Mesenchymal stem cell (in vitro differentiated cells and primary cell): ENCODE measurements around the gene UGT1A3.

Experiments used
- DNase-seq: peaks from one replicate; pipeline ENCODE4 v3.0.0-alpha.2; 2013
- H2AFZ ChIP-seq: one replicate; pipeline ENCODE4 v1.6.1; 2013; ENCODE audit warnings: low read depth, mild to moderate bottlenecking, control low read depth, inconsistent platforms, low read length, moderate library complexity
- H2AK5ac ChIP-seq: 2 replicates; pipeline ENCODE4 v1.6.1; 2013; ENCODE audit warnings: low read length, moderate library complexity, mild to moderate bottlenecking, inconsistent platforms; ENCODE audit not compliant: severe bottlenecking
- H2BK120ac ChIP-seq: one replicate; pipeline ENCODE4 v1.6.1; 2013; ENCODE audit warnings: low read depth, mild to moderate bottlenecking, inconsistent platforms, low read length, moderate library complexity
- H2BK12ac ChIP-seq, 2 experiments: one replicate each; pipeline ENCODE4 v1.6.1; 2013; ENCODE audit warnings: inconsistent platforms in 2 of 2, low read length in 2 of 2, mild to moderate bottlenecking in 2 of 2, moderate library complexity in 2 of 2, control low read depth in 1 of 2
- H2BK15ac ChIP-seq: one replicate; pipeline ENCODE4 v1.6.1; 2013; ENCODE audit warnings: mild to moderate bottlenecking, low read depth, inconsistent platforms; ENCODE audit not compliant: poor library complexity, severe bottlenecking
- H2BK5ac ChIP-seq: 2 replicates; pipeline ENCODE4 v1.6.1; 2013; ENCODE audit warnings: low read depth, mild to moderate bottlenecking, low read length, control low read depth, inconsistent platforms; ENCODE audit not compliant: poor library complexity, severe bottlenecking
- H3K14ac ChIP-seq, 2 experiments: one replicate each; pipeline ENCODE4 v1.6.1; 2013; ENCODE audit warnings: inconsistent platforms in 2 of 2, low read length in 2 of 2, control low read depth in 1 of 2, mild to moderate bottlenecking in 1 of 2, moderate library complexity in 1 of 2
- H3K18ac ChIP-seq, 2 experiments: one replicate each; pipeline ENCODE4 v1.6.1; 2013; ENCODE audit warnings: inconsistent platforms in 2 of 2, low read length in 2 of 2, control low read depth in 1 of 2, low read depth in 1 of 2, mild to moderate bottlenecking in 1 of 2
- H3K23ac ChIP-seq, 2 experiments: one replicate each; pipeline ENCODE4 v1.6.1; 2013; ENCODE audit warnings: inconsistent platforms in 2 of 2, low read length in 2 of 2, mild to moderate bottlenecking in 2 of 2, moderate library complexity in 2 of 2, control low read depth in 1 of 2
- H3K27ac ChIP-seq: 2 replicates; pipeline ENCODE4 v1.5.1; 2013; ENCODE audit warnings: mild to moderate bottlenecking, moderate library complexity, low read length, control low read depth, inconsistent platforms; ENCODE audit not compliant: poor library complexity, severe bottlenecking
- H3K27me3 ChIP-seq, 2 experiments: 2 replicates each; pipeline versions ENCODE4 v1.6.1 to v1.7.0; 2013; ENCODE audit warnings: low read length in 2 of 2, mild to moderate bottlenecking in 2 of 2, moderate library complexity in 2 of 2, control low read depth in 1 of 2, inconsistent platforms in 1 of 2; ENCODE audit not compliant: control insufficient read depth in 1 of 2, insufficient read depth in 1 of 2
- H3K36me3 ChIP-seq, 2 experiments: 2 replicates each; pipeline versions ENCODE4 v1.6.1 to v1.7.0; 2013; ENCODE audit warnings: low read length in 2 of 2, control low read depth in 1 of 2, inconsistent platforms in 1 of 2, low read depth in 1 of 2, mild to moderate bottlenecking in 1 of 2; ENCODE audit not compliant: insufficient read depth in 2 of 2, control insufficient read depth in 1 of 2
- H3K4ac ChIP-seq, 2 experiments: one replicate each; pipeline ENCODE4 v1.6.1; 2013; ENCODE audit warnings: inconsistent platforms in 2 of 2, low read length in 2 of 2, mild to moderate bottlenecking in 2 of 2, moderate library complexity in 2 of 2, control low read depth in 1 of 2, low read depth in 1 of 2
- H3K4me1 ChIP-seq: 2 replicates; pipeline ENCODE4 v1.6.1; 2013; ENCODE audit warnings: low read depth, low read length, control low read depth; ENCODE audit not compliant: control insufficient read depth, insufficient read depth
- H3K4me2 ChIP-seq: 2 replicates; pipeline ENCODE4 v1.6.1; 2013; ENCODE audit warnings: low read length, mild to moderate bottlenecking, inconsistent platforms; ENCODE audit not compliant: poor library complexity, severe bottlenecking
- H3K4me3 ChIP-seq, 2 experiments: 2 replicates each; pipeline versions ENCODE4 v1.5.1 to v1.7.0; 2013; ENCODE audit warnings: low read length in 2 of 2, mild to moderate bottlenecking in 2 of 2, control low read depth in 1 of 2, low read depth in 1 of 2; ENCODE audit not compliant: insufficient read depth in 1 of 2
- H3K79me1 ChIP-seq: replicated peaks from 2 replicates; pipeline ENCODE4 v1.6.1; 2013; ENCODE audit warnings: mild to moderate bottlenecking, control low read depth, low read length, inconsistent platforms; ENCODE audit not compliant: poor library complexity, severe bottlenecking
- H3K9ac ChIP-seq: 2 replicates; pipeline ENCODE4 v1.7.0; 2013; ENCODE audit warnings: mild to moderate bottlenecking, low read length, moderate library complexity
- H3K9me3 ChIP-seq: 2 replicates; pipeline ENCODE4 v1.7.0; 2013; ENCODE audit warnings: mild to moderate bottlenecking, low read length; ENCODE audit not compliant: control insufficient read depth
- H4K8ac ChIP-seq: one replicate; pipeline ENCODE4 v1.6.1; 2013; ENCODE audit warnings: inconsistent platforms, mild to moderate bottlenecking, low read length, moderate library complexity
- H4K91ac ChIP-seq: one replicate; pipeline ENCODE4 v1.6.1; 2013; ENCODE audit warnings: mild to moderate bottlenecking, low read length, inconsistent platforms
- WGBS: methylation state at CpG from one replicate; pipeline ENCODE4 v1.1.7; 2013; ENCODE audit warnings: mixed read lengths; 5-methylcytosine and 5-hydroxymethylcytosine counted together

Gene UGT1A3

DNA sequence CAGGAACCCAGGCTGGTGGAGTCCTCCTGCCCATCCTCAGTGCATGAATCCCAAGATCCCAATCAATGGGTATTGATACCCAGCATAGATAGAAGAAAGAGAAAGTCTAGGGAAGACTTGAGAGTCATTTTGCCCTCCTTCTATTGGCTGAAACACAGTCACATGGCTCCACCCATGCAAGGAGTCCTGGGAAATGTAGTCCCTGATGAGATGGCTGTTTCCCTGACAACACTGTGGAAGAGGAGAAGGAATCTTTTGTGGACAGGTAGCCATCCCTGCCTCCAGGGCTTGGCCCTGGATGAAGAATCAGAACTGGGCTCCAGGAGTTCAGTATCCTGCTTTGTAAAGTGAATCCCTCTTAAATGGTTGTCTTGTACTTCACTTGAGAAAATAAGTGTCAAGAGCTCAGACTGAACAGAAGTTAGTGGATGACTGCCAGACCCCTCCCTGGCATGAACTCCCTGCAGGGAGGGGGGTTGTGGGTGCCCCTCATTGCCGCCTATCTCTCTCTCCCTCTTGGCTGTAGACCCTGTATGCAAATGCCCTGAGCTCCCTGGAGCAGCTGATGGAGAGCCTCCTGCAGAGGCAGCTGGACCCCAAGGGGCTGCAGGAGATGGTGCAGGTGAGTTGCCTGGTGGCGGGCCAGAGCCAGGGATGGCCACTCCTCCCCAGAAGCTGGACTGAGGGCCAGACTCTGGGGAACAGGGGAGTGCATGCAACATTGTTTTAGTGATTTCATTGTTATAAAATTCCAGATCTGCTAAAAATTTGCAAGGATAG is 85.4 kb downstream of the UGT1A3 start:
- no peak overlapping the region for H3K23ac ChIP-seq
- peaks cover 12 to 42% of the 10 kb centered on the region in 2 experiments for H3K27me3 ChIP-seq
- H3K9me3 ChIP-seq: no peaks in the 10 kb centered on the region
- H3K14ac ChIP-seq: no peak overlapping the region
- H3K4me3 ChIP-seq: no peak overlapping the region
- peaks cover 0 to 3% of the 10 kb centered on the region in 2 experiments for H3K36me3 ChIP-seq
- H4K91ac ChIP-seq: no peak overlapping the region
- H3K4me2 ChIP-seq: no peak overlapping the region
- H3K4ac ChIP-seq: no peak overlapping the region
- H2BK15ac ChIP-seq: no peak overlapping the region
- H3K79me1 ChIP-seq: no peaks in the 10 kb centered on the region
- no peak for DNase-seq
- no peak overlapping the region for H2BK5ac ChIP-seq
- H2BK12ac ChIP-seq: no peak overlapping the region
- H3K18ac ChIP-seq: no peak overlapping the region
- H2AFZ ChIP-seq: no peak overlapping the region
- no peak overlapping the region for H4K8ac ChIP-seq
- H3K4me1 ChIP-seq: peaks cover 4% of the 10 kb centered on the region
- H2BK120ac ChIP-seq: no peak overlapping the region
- 100% methylated on average over 2 of the region's 2 CpGs for WGBS
- no peak overlapping the region for H3K27ac ChIP-seq
- H3K9ac ChIP-seq: no peak overlapping the region
- no peak overlapping the region for H2AK5ac ChIP-seq

DNA sequence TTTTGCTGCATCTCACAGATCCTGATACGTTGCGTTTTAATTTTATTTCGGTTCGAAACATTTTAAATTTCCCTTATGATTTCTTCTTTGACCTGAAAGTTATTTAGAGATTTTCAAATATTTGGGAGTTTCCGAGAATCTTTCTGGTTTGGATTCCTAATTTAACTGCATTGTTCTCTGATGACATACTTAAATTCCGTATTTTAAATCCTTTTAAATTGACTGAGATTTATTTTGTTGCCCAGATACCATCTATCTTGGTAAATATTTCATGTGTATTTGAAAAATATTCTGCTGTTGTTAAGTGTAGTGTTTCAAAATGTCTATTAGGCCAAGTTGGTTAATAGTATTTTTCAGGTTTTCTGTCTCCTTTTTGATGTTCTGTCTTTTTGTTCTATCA is 87.0 kb downstream of the UGT1A3 start:
- H3K4me3 ChIP-seq: no peak overlapping the region
- no peak overlapping the region for H3K9ac ChIP-seq
- H3K36me3 ChIP-seq: peaks cover 0 to 3% of the 10 kb centered on the region in 2 experiments
- H3K27me3 ChIP-seq: peaks cover 6 to 39% of the 10 kb centered on the region in 2 experiments
- H2BK12ac ChIP-seq: no peak overlapping the region
- WGBS: no CpG with 5 or more reads among the region's 6 CpGs
- H4K8ac ChIP-seq: no peak overlapping the region
- peaks cover 4% of the 10 kb centered on the region for H3K4me1 ChIP-seq
- no peak overlapping the region for H2BK15ac ChIP-seq
- H3K79me1 ChIP-seq: no peaks in the 10 kb centered on the region
- no peak overlapping the region for H2BK5ac ChIP-seq
- no peak for DNase-seq
- no peak overlapping the region for H3K4ac ChIP-seq
- no peak overlapping the region for H3K14ac ChIP-seq
- H3K18ac ChIP-seq: no peak overlapping the region
- H3K9me3 ChIP-seq: no peaks in the 10 kb centered on the region
- no peak overlapping the region for H3K23ac ChIP-seq
- H3K4me2 ChIP-seq: no peak overlapping the region
- no peak overlapping the region for H2BK120ac ChIP-seq
- H3K27ac ChIP-seq: no peak overlapping the region
- H2AK5ac ChIP-seq: no peak overlapping the region
- H4K91ac ChIP-seq: no peak overlapping the region
- no peak overlapping the region for H2AFZ ChIP-seq

DNA sequence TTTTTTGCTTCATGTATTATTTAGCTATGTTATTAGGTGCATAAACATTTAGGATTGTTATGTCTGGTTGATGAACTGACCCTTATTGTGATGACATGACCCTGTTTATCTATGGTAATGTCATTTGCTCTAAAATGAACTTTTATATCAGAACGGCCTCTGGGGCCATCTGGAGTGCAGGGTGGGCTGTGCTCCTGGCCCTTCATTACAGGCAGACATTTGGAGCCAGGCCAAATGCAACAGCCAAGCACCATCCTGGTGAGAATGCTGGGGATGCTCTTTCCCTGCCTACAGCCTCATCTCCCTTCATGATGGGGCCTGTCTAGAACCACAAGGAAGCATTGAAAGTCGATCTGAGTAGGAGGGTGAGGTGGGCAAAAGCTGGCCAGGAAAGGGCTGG is 87.5 kb downstream of the UGT1A3 start:
- H2BK120ac ChIP-seq: no peak overlapping the region
- WGBS: 60% methylated on average over 2 of the region's 2 CpGs
- peaks cover 4% of the 10 kb centered on the region for H3K4me1 ChIP-seq
- peaks cover 0 to 3% of the 10 kb centered on the region in 2 experiments for H3K36me3 ChIP-seq
- H2BK5ac ChIP-seq: no peak overlapping the region
- no peaks in the 10 kb centered on the region for H3K79me1 ChIP-seq
- no peak overlapping the region for H2AFZ ChIP-seq
- no peak overlapping the region for H2BK12ac ChIP-seq
- H3K23ac ChIP-seq: no peak overlapping the region
- H2BK15ac ChIP-seq: no peak overlapping the region
- no peak overlapping the region for H3K4me3 ChIP-seq
- H3K14ac ChIP-seq: no peak overlapping the region
- no peak overlapping the region for H3K18ac ChIP-seq
- H3K4ac ChIP-seq: no peak overlapping the region
- no peak overlapping the region for H3K9ac ChIP-seq
- H3K9me3 ChIP-seq: no peaks in the 10 kb centered on the region
- DNase-seq: no peak
- H2AK5ac ChIP-seq: no peak overlapping the region
- no peak overlapping the region for H3K4me2 ChIP-seq
- H4K91ac ChIP-seq: no peak overlapping the region
- H3K27me3 ChIP-seq: peaks cover 9 to 39% of the 10 kb centered on the region in 2 experiments
- no peak overlapping the region for H3K27ac ChIP-seq
- H4K8ac ChIP-seq: no peak overlapping the region

DNA sequence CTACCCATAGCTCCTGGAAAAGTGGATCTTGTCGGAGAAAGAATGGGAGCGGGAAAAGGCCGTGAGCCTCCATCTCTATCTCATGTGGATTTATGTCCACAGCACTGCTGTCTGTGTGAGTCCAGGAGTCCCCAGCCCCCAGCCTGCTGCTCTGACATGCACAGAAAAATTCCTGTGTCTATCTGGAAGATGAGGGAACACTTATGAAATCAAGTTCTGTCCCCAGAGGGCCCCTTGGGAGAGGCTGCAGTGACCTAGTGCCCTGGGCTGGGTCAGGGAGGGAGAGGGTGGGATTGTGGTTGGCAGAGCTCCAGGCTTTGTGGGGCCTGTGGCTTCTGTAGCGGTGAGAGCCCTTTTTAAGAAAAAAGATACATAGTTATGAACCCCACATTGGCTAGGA is 87.9 kb downstream of the UGT1A3 start:
- Histone ChIP-seq H2AFZ (no peak overlapping the region), H2BK15ac (no peak overlapping the region), H3K27me3 (peaks cover 12 to 39% of the 10 kb centered on the region in 2 experiments), H3K36me3 (peaks cover 0 to under 1% of the 10 kb centered on the region in 2 experiments), H4K91ac (no peak overlapping the region), H2BK12ac (no peak overlapping the region), H3K27ac (no peak overlapping the region), H2AK5ac (no peak overlapping the region), H3K14ac (no peak overlapping the region), H3K4ac (no peak overlapping the region), H3K4me2 (no peak overlapping the region), H3K9me3 (no peaks in the 10 kb centered on the region), H3K18ac (no peak overlapping the region), H2BK120ac (no peak overlapping the region), H3K79me1 (no peaks in the 10 kb centered on the region), H4K8ac (no peak overlapping the region), H3K23ac (no peak overlapping the region), H3K4me3 (no peak overlapping the region), H3K9ac (no peak overlapping the region), H2BK5ac (no peak overlapping the region), H3K4me1 (peaks cover 4% of the 10 kb centered on the region)
- 88% methylated on average over 3 of the region's 4 CpGs for WGBS
- no peak for DNase-seq
